Fibroblast of villous mesenchyme (primary cell): ENCODE measurements around the gene MRPL42. TPM values are rescaled to one million over a fixed set of nuclear protein-coding genes. Genes with fewer than 3 reads are reported as not detected.

Experiments
- DNase-seq: peaks from one replicate; pipeline ENCODE4 v3.0.0-alpha.2; 2010; ENCODE audit warnings: low read depth
- H3K4me3 ChIP-seq: 2 replicates; pipeline ENCODE4 v1.5.1; 2011; ENCODE audit warnings: low read depth, mild to moderate bottlenecking, low read length
- CTCF ChIP-seq: IDR thresholded peaks from 2 replicates; pipeline ENCODE4 v1.5.1; 2012; ENCODE audit warnings: low read depth, mild to moderate bottlenecking, low read length; ENCODE audit not compliant: insufficient read depth
- small RNA-seq: library from RNA; depleted of rRNA; stranded (forward); fragments of <200 nt; gene quantifications from one replicate; pipeline ENCODE3, GENCODE V24; 2012
- total RNA-seq: library from RNA; depleted of rRNA; stranded (reverse); fragments of >200 nt; gene quantifications from 2 replicates; pipeline ENCODE4 v1.2.3, GENCODE V29; 2012

Gene MRPL42
- total RNA-seq, 1 donor, result 57.0 TPM

GRCh38 chr12:93565760-93566159 lies 98.4 kb downstream of the MRPL42 start:
- no peak for DNase-seq
- TF ChIP-seq CTCF, result no peak
- H3K4me3 ChIP-seq, result no peak overlapping the region

Small RNA genes within 50 kb of the gene (small RNA-seq; reads per million reads assigned to genes)
- not detected for gene RF00019

Other genes with a start within 250 kb of the MRPL42 start
- gene NUDT4, start 89.6 kb upstream of the MRPL42 start, total RNA-seq, result 61.3 and 80.2 TPM in 2 replicates
- gene UBE2N, start 25.6 kb upstream of the MRPL42 start, total RNA-seq, result 91.8 and 104 TPM in 2 replicates
- gene SOCS2, start 105.2 kb downstream of the MRPL42 start, total RNA-seq, result 37.6 and 45.1 TPM in 2 replicates
- gene CRADD, start 209.9 kb downstream of the MRPL42 start, total RNA-seq, result 11.0 and 12.5 TPM in 2 replicates